Loucy (cell line): Measurements from ENCODE around the gene ACOT8.

Experiments used
- CTCF ChIP-seq: fragments of 200-600 bp; sonication (generic); conservative IDR thresholded peaks from 2 replicates; pipeline ENCODE4 v1.5.1; 2014; ENCODE audit warnings: mild to moderate bottlenecking, antibody characterized with exemption, low read length
- EZH2phosphoT487 ChIP-seq: fragments of 200-600 bp; IDR thresholded peaks from 2 replicates; pipeline ENCODE4 v1.6.1; 2018; ENCODE audit warnings: antibody characterized with exemption, mild to moderate bottlenecking, moderate library complexity, borderline replicate concordance

GRCh38 chr20:45874576-45874975 is 17.4 kb upstream of the ACOT8 start:
- no peak for TF ChIP-seq CTCF
- no peak for TF ChIP-seq EZH2phosphoT487
